GM12878 (cell line): Measurements from ENCODE around the gene NRXN3.

Source experiments
- CEBPB ChIP-seq, 2 experiments: fragments of 150-350 bp in 1 of 2; IDR thresholded peaks; 2 replicates each; pipeline ENCODE4 v1.6.1; 2012 to 2014; ENCODE audit warnings: low read depth in 2 of 2, low read length in 2 of 2, borderline replicate concordance in 1 of 2, inconsistent platforms in 1 of 2
- GABPA ChIP-seq: IDR thresholded peaks from 2 replicates; pipeline ENCODE4 v1.6.1; 2014; ENCODE audit warnings: antibody characterized with exemption, low read depth, mild to moderate bottlenecking, inconsistent platforms
- MXI1 ChIP-seq: fragments of 150-350 bp; IDR thresholded peaks from 2 replicates; pipeline ENCODE4 v1.6.1; 2011; ENCODE audit warnings: low read depth, mild to moderate bottlenecking, inconsistent platforms, low read length, improper control_type of control experiment
- TF ChIP-seq, protein P1 (sequence below): IDR thresholded peaks from 2 replicates; pipeline ENCODE4 v1.6.1; 2011; ENCODE audit warnings: low read depth, mild to moderate bottlenecking, low read length, moderate library complexity, borderline replicate concordance; ENCODE audit errors: extremely low read depth
- TF ChIP-seq, protein P2 (sequence below), 3 experiments: IDR thresholded peaks in 2 of 3; conservative IDR thresholded peaks in 1 of 3; 2 replicates each; pipeline ENCODE4 v1.5.1; 2011; ENCODE audit warnings: low read depth in 3 of 3, low read length in 3 of 3, mild to moderate bottlenecking in 3 of 3, control low read depth in 2 of 3, moderate library complexity in 2 of 3, inconsistent platforms in 1 of 3, mixed read lengths in 1 of 3; ENCODE audit not compliant: control insufficient read depth in 2 of 3, insufficient read depth in 1 of 3; ENCODE audit errors: extremely low read depth in 1 of 3

DNA sequence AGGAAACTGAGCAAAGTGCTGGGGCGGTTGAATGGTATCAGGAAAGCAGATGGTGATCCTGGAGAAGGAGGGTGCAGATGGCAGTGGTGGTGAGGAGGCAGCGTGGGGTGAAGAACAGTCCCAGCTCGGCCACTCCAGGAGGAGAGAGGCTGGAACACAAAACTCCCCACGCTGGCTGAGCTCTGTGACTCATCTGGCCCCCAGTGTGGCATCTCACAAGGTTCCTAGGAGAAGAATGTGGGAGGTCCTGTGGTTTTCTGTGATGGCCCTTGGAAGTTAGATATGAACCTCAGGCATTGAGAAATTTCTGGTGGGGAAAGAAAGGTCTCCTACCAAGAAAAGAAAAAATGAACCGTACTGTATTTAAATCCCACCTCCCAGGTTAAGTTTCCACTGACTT is 8.0 kb upstream of the NRXN3 start:
- TF ChIP-seq MXI1 (no peak), CEBPB (IDR thresholded peaks at IDR 0.05; ENCODE audit: borderline replicate concordance in 1 of 2, low read depth in 2 of 2, low read length in 2 of 2) (no peak), GABPA (no peak)
- TF ChIP-seq, protein P1, sequence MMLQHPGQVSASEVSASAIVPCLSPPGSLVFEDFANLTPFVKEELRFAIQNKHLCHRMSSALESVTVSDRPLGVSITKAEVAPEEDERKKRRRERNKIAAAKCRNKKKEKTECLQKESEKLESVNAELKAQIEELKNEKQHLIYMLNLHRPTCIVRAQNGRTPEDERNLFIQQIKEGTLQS, result no peak
- TF ChIP-seq, protein P2, sequence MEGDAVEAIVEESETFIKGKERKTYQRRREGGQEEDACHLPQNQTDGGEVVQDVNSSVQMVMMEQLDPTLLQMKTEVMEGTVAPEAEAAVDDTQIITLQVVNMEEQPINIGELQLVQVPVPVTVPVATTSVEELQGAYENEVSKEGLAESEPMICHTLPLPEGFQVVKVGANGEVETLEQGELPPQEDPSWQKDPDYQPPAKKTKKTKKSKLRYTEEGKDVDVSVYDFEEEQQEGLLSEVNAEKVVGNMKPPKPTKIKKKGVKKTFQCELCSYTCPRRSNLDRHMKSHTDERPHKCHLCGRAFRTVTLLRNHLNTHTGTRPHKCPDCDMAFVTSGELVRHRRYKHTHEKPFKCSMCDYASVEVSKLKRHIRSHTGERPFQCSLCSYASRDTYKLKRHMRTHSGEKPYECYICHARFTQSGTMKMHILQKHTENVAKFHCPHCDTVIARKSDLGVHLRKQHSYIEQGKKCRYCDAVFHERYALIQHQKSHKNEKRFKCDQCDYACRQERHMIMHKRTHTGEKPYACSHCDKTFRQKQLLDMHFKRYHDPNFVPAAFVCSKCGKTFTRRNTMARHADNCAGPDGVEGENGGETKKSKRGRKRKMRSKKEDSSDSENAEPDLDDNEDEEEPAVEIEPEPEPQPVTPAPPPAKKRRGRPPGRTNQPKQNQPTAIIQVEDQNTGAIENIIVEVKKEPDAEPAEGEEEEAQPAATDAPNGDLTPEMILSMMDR (IDR thresholded peaks at IDR 0.05 in 2 of 3, conservative IDR thresholded peaks at IDR 0.05 in 1 of 3; ENCODE audit: control insufficient read depth in 2 of 3, extremely low read depth in 1 of 3, insufficient read depth in 1 of 3, low read depth in 3 of 3, low read length in 3 of 3), result no peak
